Epithelial cell of prostate (primary cell): ENCODE results near the gene FRK.
"Not testable (repeated sequence)": the region's sequence is repeated elsewhere in the genome, so short reads cannot be mapped to it uniquely, and the experiment has no call there.

ENCODE experiments used
- DNase-seq: peaks from one replicate; pipeline ENCODE4 v3.0.0-alpha.2; 2011; ENCODE audit warnings: low read depth, low spot score
- H3K27ac ChIP-seq: fragments of 450-650 bp; 2 replicates; pipeline ENCODE4 v1.5.1; 2017; ENCODE audit warnings: mild to moderate bottlenecking

FRK gene

GRCh38 chr6:115960286-115960685 is 100.4 kb downstream of the FRK start:
- H3K27ac ChIP-seq, DNase-seq: not testable (repeated sequence)

- no peak for DNase-seq
- H3K27ac ChIP-seq = no peak overlapping the region
Measured at GRCh38 chr6:115958958-115959357, 101.7 kb downstream of the FRK start.

GRCh38 chr6:115954740-115955139 is 106.0 kb downstream of the FRK start:
- no peak overlapping the region for H3K27ac ChIP-seq
- no peak for DNase-seq

- DNase-seq = no peak
- H3K27ac ChIP-seq = no peak overlapping the region
Measured at GRCh38 chr6:115948751-115949150, 111.9 kb downstream of the FRK start.

- no peak for DNase-seq
- H3K27ac ChIP-seq = no peak overlapping the region
Measured at GRCh38 chr6:115947966-115948541, 112.6 kb downstream of the FRK start.

GRCh38 chr6:115945812-115946211 is 114.9 kb downstream of the FRK start:
- H3K27ac ChIP-seq = no peak overlapping the region
- peak; percentile 31 for DNase-seq

GRCh38 chr6:115945306-115945705 is 115.4 kb downstream of the FRK start:
- DNase-seq = peak; percentile 22
- H3K27ac ChIP-seq = no peak overlapping the region

GRCh38 chr6:115944829-115945228 is 115.9 kb downstream of the FRK start:
- DNase-seq = not testable (repeated sequence)

GRCh38 chr6:115937502-115937901 is 123.2 kb downstream of the FRK start:
- not testable (repeated sequence) for DNase-seq, H3K27ac ChIP-seq

More at GRCh38 chr6:115944829-115945228, 115.9 kb downstream of the FRK start:
- H3K27ac ChIP-seq = not testable (repeated sequence)

- DNase-seq = no peak
- no peak overlapping the region for H3K27ac ChIP-seq
Measured at GRCh38 chr6:115935361-115935760, 125.3 kb downstream of the FRK start.

- no peak for DNase-seq
- no peak overlapping the region for H3K27ac ChIP-seq
Measured at GRCh38 chr6:115934829-115935228, 125.9 kb downstream of the FRK start.

GRCh38 chr6:115934145-115934544 is 126.5 kb downstream of the FRK start:
- no peak overlapping the region for H3K27ac ChIP-seq
- DNase-seq = no peak

- DNase-seq = no peak
- H3K27ac ChIP-seq = no peak overlapping the region
Measured at GRCh38 chr6:115932481-115932880, 128.2 kb downstream of the FRK start.

GRCh38 chr6:115928000-115928399 is 132.7 kb downstream of the FRK start:
- DNase-seq = not testable (repeated sequence)

GRCh38 chr6:115922971-115923370 is 137.7 kb downstream of the FRK start:
- DNase-seq = no peak
- H3K27ac ChIP-seq = no peak overlapping the region

More at GRCh38 chr6:115928000-115928399, 132.7 kb downstream of the FRK start:
- H3K27ac ChIP-seq = not testable (repeated sequence)

- no peak overlapping the region for H3K27ac ChIP-seq
- DNase-seq = no peak
Measured at GRCh38 chr6:115914098-115914497, 146.6 kb downstream of the FRK start.

GRCh38 chr6:115909923-115910546 is 150.7 kb downstream of the FRK start:
- DNase-seq = no peak
- H3K27ac ChIP-seq = no peak overlapping the region

- DNase-seq = no peak
- no peak overlapping the region for H3K27ac ChIP-seq
Measured at GRCh38 chr6:115908906-115909559, 151.7 kb downstream of the FRK start.

- H3K27ac ChIP-seq = no peak overlapping the region
- DNase-seq = no peak
Measured at GRCh38 chr6:115905471-115905870, 155.2 kb downstream of the FRK start.

GRCh38 chr6:115902436-115902835 is 158.3 kb downstream of the FRK start:
- DNase-seq = no peak
- H3K27ac ChIP-seq = no peak overlapping the region

GRCh38 chr6:115901896-115902295 is 158.8 kb downstream of the FRK start:
- DNase-seq = no peak
- no peak overlapping the region for H3K27ac ChIP-seq
